ENCODE data around the gene DIAPH3. TPM values are rescaled to one million over a fixed set of nuclear protein-coding genes. Genes with fewer than 3 reads are reported as not detected.

The DIAPH3 gene
- total RNA-seq, 3 donors from 2014 or later, result under 0.01 to 0.88 (median 0.64) TPM

DNA sequence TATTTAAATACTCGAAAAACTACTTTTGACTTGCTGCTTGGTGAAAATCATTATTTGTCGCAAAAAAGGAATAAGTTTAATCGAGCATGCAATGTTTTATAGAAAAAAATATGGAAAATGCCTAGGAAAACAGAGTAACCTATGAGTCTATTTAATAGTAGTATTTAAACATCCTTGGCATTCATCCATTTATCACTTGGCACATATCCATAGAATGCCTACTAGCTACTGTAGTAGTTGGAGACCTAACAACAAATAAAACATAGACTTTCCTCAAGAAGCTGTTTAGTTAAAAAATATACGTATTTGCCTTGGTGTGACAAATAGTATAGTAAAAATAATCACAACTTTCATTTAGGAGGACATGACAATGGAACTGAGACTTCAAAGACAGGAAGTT lies 302.1 kb downstream of the DIAPH3 start:
- no peaks in the 10 kb centered on the region for H3K36me3 ChIP-seq
- no peak overlapping the region for H3K4me3 ChIP-seq
- H3K27ac ChIP-seq, result no peak overlapping the region
- intact Hi-C loops (cut with DNase I; ENCODE audit: low total_unique reads), result no loop called here
- no peak for DNase-seq (ENCODE audit: low spot score in 2 of 2)
- TF ChIP-seq POLR2AphosphoS5 (IDR thresholded peaks at IDR 0.05) (no peak), POLR2A (IDR thresholded peaks at IDR 0.05) (no peak)
- TF ChIP-seq, protein P1, sequence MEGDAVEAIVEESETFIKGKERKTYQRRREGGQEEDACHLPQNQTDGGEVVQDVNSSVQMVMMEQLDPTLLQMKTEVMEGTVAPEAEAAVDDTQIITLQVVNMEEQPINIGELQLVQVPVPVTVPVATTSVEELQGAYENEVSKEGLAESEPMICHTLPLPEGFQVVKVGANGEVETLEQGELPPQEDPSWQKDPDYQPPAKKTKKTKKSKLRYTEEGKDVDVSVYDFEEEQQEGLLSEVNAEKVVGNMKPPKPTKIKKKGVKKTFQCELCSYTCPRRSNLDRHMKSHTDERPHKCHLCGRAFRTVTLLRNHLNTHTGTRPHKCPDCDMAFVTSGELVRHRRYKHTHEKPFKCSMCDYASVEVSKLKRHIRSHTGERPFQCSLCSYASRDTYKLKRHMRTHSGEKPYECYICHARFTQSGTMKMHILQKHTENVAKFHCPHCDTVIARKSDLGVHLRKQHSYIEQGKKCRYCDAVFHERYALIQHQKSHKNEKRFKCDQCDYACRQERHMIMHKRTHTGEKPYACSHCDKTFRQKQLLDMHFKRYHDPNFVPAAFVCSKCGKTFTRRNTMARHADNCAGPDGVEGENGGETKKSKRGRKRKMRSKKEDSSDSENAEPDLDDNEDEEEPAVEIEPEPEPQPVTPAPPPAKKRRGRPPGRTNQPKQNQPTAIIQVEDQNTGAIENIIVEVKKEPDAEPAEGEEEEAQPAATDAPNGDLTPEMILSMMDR (IDR thresholded peaks at IDR 0.05), result no peak
- no peaks in the 10 kb centered on the region for H3K9me3 ChIP-seq
- H3K4me1 ChIP-seq, result no peaks in the 10 kb centered on the region
- no peaks in the 10 kb centered on the region for H3K27me3 ChIP-seq

GRCh38 chr13:59856281-59856810 lies 307.4 kb downstream of the DIAPH3 start:
- intact Hi-C loops (cut with DNase I; ENCODE audit: low total_unique reads), result no loop called here
- Histone ChIP-seq H3K4me3 (no peak overlapping the region), H3K9me3 (no peaks in the 10 kb centered on the region), H3K27me3 (no peaks in the 10 kb centered on the region), H3K36me3 (no peaks in the 10 kb centered on the region), H3K4me1 (no peaks in the 10 kb centered on the region), H3K27ac (no peak overlapping the region)
- no peak for TF ChIP-seq POLR2AphosphoS5 (IDR thresholded peaks at IDR 0.05)
- TF ChIP-seq, protein P1 (IDR thresholded peaks at IDR 0.05), result no peak
- no peak for TF ChIP-seq POLR2A (IDR thresholded peaks at IDR 0.05)
- DNase-seq (ENCODE audit: low spot score in 2 of 2), result no peak

DNA sequence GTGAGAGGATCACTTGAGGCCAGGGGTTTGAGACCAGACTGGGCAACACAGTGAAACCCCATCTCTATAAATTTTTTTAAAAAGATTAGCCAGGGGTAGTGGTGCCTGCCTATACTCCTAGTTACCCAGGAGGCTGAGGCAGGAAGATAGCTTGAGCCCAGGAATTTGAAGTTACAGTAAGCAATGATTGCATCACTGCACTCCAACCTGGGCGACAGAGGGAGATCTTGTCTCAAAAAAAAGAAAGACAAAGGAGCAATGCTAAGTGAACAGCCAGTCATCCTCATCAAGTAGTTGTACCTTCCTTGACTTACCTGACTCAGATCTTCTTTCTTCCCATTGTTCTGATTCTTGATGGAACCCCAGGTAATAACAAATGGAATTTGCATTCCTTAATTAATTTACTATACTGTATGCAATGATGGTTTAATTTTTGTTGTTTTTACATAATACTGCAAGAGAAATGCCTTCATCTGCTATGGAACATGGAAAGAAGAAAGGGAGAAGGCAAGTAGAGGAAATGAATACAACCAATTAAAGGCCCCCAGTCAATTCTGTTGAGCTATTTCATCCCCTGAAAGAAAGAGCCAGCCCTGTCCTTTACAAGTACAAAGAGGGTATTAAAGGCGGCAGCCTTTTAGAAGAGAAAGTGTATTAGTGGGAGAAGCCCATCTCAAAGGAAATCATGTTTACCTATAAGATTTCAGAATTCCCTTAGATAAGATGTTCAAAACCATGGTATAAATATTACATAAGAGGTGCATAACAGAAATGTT lies 316.7 kb downstream of the DIAPH3 start:
- H3K36me3 ChIP-seq, result no peaks in the 10 kb centered on the region
- TF ChIP-seq POLR2A (IDR thresholded peaks at IDR 0.05) (no peak), POLR2AphosphoS5 (IDR thresholded peaks at IDR 0.05) (no peak)
- TF ChIP-seq, protein P1 (IDR thresholded peaks at IDR 0.05), result no peak
- no peaks in the 10 kb centered on the region for H3K9me3 ChIP-seq
- no peak for DNase-seq (ENCODE audit: low spot score in 2 of 2)
- intact Hi-C loops (cut with DNase I; ENCODE audit: low total_unique reads), result no loop called here
- no peaks in the 10 kb centered on the region for H3K27me3 ChIP-seq
- no peak overlapping the region for H3K27ac ChIP-seq
- no peak overlapping the region for H3K4me3 ChIP-seq
- no peaks in the 10 kb centered on the region for H3K4me1 ChIP-seq

GRCh38 chr13:59843040-59843439 lies 320.7 kb downstream of the DIAPH3 start:
- H3K4me1 ChIP-seq, result no peaks in the 10 kb centered on the region
- H3K27ac ChIP-seq, result no peak overlapping the region
- intact Hi-C loops (cut with DNase I; ENCODE audit: low total_unique reads), result no loop called here
- no peaks in the 10 kb centered on the region for H3K27me3 ChIP-seq
- TF ChIP-seq POLR2AphosphoS5 (IDR thresholded peaks at IDR 0.05) (no peak), POLR2A (IDR thresholded peaks at IDR 0.05) (no peak)
- no peaks in the 10 kb centered on the region for H3K9me3 ChIP-seq
- no peak for DNase-seq (ENCODE audit: low spot score in 2 of 2)
- no peaks in the 10 kb centered on the region for H3K36me3 ChIP-seq
- H3K4me3 ChIP-seq, result no peak overlapping the region

- Histone ChIP-seq H3K4me3 (no peak overlapping the region), H3K4me1 (no peaks in the 10 kb centered on the region), H3K9me3 (no peaks in the 10 kb centered on the region), H3K27ac (no peak overlapping the region), H3K27me3 (no peaks in the 10 kb centered on the region), H3K36me3 (no peaks in the 10 kb centered on the region)
- TF ChIP-seq, protein P1 (IDR thresholded peaks at IDR 0.05), result no peak
- no peak for TF ChIP-seq POLR2AphosphoS5 (IDR thresholded peaks at IDR 0.05)
- TF ChIP-seq POLR2A (IDR thresholded peaks at IDR 0.05), result no peak
- DNase-seq (ENCODE audit: low spot score in 2 of 2), result no peak
- intact Hi-C loops (cut with DNase I; ENCODE audit: low total_unique reads), result no loop called here
These were observed 321.2 kb downstream of the DIAPH3 start for GRCh38 chr13:59842507-59842906.

Measured in breast epithelium (tissue), 4 donors.